ENCODE measurements around the gene TUBB2B.

- TF ChIP-seq, protein P1, sequence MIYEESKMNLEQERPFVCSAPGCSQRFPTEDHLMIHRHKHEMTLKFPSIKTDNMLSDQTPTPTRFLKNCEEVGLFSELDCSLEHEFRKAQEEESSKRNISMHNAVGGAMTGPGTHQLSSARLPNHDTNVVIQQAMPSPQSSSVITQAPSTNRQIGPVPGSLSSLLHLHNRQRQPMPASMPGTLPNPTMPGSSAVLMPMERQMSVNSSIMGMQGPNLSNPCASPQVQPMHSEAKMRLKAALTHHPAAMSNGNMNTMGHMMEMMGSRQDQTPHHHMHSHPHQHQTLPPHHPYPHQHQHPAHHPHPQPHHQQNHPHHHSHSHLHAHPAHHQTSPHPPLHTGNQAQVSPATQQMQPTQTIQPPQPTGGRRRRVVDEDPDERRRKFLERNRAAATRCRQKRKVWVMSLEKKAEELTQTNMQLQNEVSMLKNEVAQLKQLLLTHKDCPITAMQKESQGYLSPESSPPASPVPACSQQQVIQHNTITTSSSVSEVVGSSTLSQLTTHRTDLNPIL (CRISPR knock-in tag; IDR thresholded peaks at IDR 0.05; ENCODE audit: low read depth) = no peak
- no peak for TF ChIP-seq ZFP30 (CRISPR knock-in tag; IDR thresholded peaks at IDR 0.05)
- no peak for TF ChIP-seq TCF4 (CRISPR knock-in tag; IDR thresholded peaks at IDR 0.05; ENCODE audit: borderline replicate concordance)
- no peak for TF ChIP-seq BACH2 (CRISPR knock-in tag; IDR thresholded peaks at IDR 0.05; ENCODE audit: borderline replicate concordance)
- no peak for TF ChIP-seq ZC3H10 (CRISPR knock-in tag; IDR thresholded peaks at IDR 0.05)
- TF ChIP-seq TSHZ2 (CRISPR knock-in tag; IDR thresholded peaks at IDR 0.05) = no peak
Observed at GRCh38 chr6:3258720-3259490, 31.5 kb upstream of the TUBB2B start, which contains the start of gene PSMG4.
